ENCODE data around the gene MAP3K10. TPM values are rescaled to one million over a fixed set of nuclear protein-coding genes. Genes with fewer than 3 reads are reported as not detected.
A peak's percentile ranks its signal among the peaks of the same experiment; 100 is the strongest.

The MAP3K10 gene
- polyA plus RNA-seq, 1 of the 3 experiments (the other 2 are of a cell fraction) = 10.7 TPM

GRCh38 chr19:40147693-40148347 lies 43.4 kb upstream of the MAP3K10 start:
- Histone ChIP-seq H3K4me2 (peak overlapping the region; percentile 70; the same call in 1 of the 2 replicates), H3K9ac (no peak overlapping the region)
- POLR2A ChIA-PET = interaction anchor here (0.7 kb wide), 1 partner anchor 44 kb away, joined by 3 read pairs; no protein-coding TSS in a partner anchor

More at GRCh38 chr19:40147693-40148347, 43.4 kb upstream of the MAP3K10 start:
- Histone ChIP-seq H3F3A (replicated peaks; ENCODE audit: insufficient read depth) (no peaks in the 10 kb centered on the region), H3K4me1 (ENCODE audit: control insufficient read depth in 1 of 2, insufficient read depth in 2 of 2, low read depth in 1 of 2, low read length in 1 of 2) (peaks cover 0 to 4% of the 10 kb centered on the region in 2 experiments; a peak in 1 of 4 replicates), H3K27me3 (ENCODE audit: insufficient read depth) (no peaks in the 10 kb centered on the region), H3K4me3 (ENCODE audit: low read depth in 2 of 2, low read length in 1 of 2) (no peak overlapping the region), H3K36me3 (replicated peaks in 1 of 2; ENCODE audit: control insufficient read depth in 1 of 2, insufficient read depth in 2 of 2, low read length in 1 of 2) (no peaks in the 10 kb centered on the region), H2AFZ (ENCODE audit: low read depth) (peak overlapping the region; percentile 75; the same call in 1 of the 2 replicates), H4K20me1 (ENCODE audit: insufficient read depth) (no peaks in the 10 kb centered on the region), H3K9me3 (no peaks in the 10 kb centered on the region), H3K79me2 (ENCODE audit: insufficient read depth) (no peaks in the 10 kb centered on the region), H3K27ac (ENCODE audit: low read depth in 2 of 2, low read length in 1 of 2) (peak overlapping the region in 1 of 2 experiments; percentile 38; a peak in 1 of 4 replicates), H3K9me2 (no peaks in the 10 kb centered on the region)
- CTCF ChIA-PET = interaction anchor here (1.3 kb wide), 1 partner anchor 70 kb away, joined by 3 read pairs; no protein-coding TSS in a partner anchor
- WGBS (ENCODE audit: low lambda C conversion rate) = 53% methylated on average over 14 of the region's 21 CpGs
- no peak for TF ChIP-seq REST (IDR thresholded peaks at IDR 0.05; ENCODE audit: low read depth, low read length)
- peak; percentile 44; the same call in 1 of the 2 replicates for TF ChIP-seq ELF1 (IDR thresholded peaks at IDR 0.05)
- no peak for TF ChIP-seq EZH2phosphoT487 (IDR thresholded peaks at IDR 0.05; ENCODE audit: borderline replicate concordance, low read depth)
- TF ChIP-seq JUND (IDR thresholded peaks at IDR 0.05) = peak; percentile 36; the same call in 1 of the 2 replicates
- TF ChIP-seq TEAD4 (IDR thresholded peaks at IDR 0.05; ENCODE audit: borderline replicate concordance, insufficient read depth) = no peak
- TF ChIP-seq CTCF (IDR thresholded peaks at IDR 0.05) = no peak
- peak; percentile 71 for TF ChIP-seq FOSL2 (IDR thresholded peaks at IDR 0.05; ENCODE audit: borderline replicate concordance, low read depth)
- TF ChIP-seq RFX5 (IDR thresholded peaks at IDR 0.05; ENCODE audit: low read length) = no peak
- TF ChIP-seq EP300 (IDR thresholded peaks at IDR 0.05; ENCODE audit: borderline replicate concordance in 1 of 2, low read depth in 1 of 2, low read length in 1 of 2) = no peak
- no peak for TF ChIP-seq RXRA (IDR thresholded peaks at IDR 0.05; ENCODE audit: borderline replicate concordance, low read depth)
- peak; percentile 66 for TF ChIP-seq TCF12 (IDR thresholded peaks at IDR 0.05)
- no peak for DNase-seq

Data from SK-N-SH (cell line).